Activated T-cell treated with anti-CD3 and anti-CD28 coated beads, Interleukin-2, amount 50 U/mL, for 4 hours (primary cell): Measurements from ENCODE around the gene HP. TPM values are rescaled to one million over a fixed set of nuclear protein-coding genes. Genes with fewer than 3 reads are reported as not detected.

Source experiments
- ATAC-seq, 2 donors: fragments of 200-7000 bp; cut with Tn5 transposase; one replicate each; pipeline ENCODE4 v1.10.0; 2021
- DNase-seq: peaks from one replicate; pipeline ENCODE4 v3.0.0-alpha.2; 2020
- H3K27me3 Mint-ChIP-seq: one replicate; pipeline ENCODE4 v1.8.0; 2021; ENCODE audit warnings: low read depth, mixed read lengths
- H3K36me3 Mint-ChIP-seq: one replicate; pipeline ENCODE4 v1.8.0; 2022; ENCODE audit warnings: mixed read lengths; ENCODE audit not compliant: insufficient read depth
- H3K4me1 Mint-ChIP-seq: one replicate; pipeline ENCODE4 v1.8.0; 2021; ENCODE audit warnings: low read depth, mixed read lengths
- H3K4me3 Mint-ChIP-seq: one replicate; pipeline ENCODE4 v1.8.0; 2021; ENCODE audit warnings: mild to moderate bottlenecking, moderate library complexity, mixed read lengths
- H3K9me3 Mint-ChIP-seq: one replicate; pipeline ENCODE4 v1.8.0; 2021; ENCODE audit warnings: mixed read lengths
- total RNA-seq, 3 donors: library from RNA; stranded (reverse); gene quantifications; one replicate each; pipeline ENCODE4 v1.2.1, GENCODE V29; 2021

The HP gene
- total RNA-seq, 3 donors from 2014 or later = 8.2 to 11.8 (median 11.4) TPM

GRCh38 chr16:72091217-72091616 lies 36.9 kb downstream of the HP start:
- Mint-ChIP-seq H3K4me3 (peak overlapping the region; percentile 100), H3K4me1 (peaks cover 42% of the 10 kb centered on the region), H3K9me3 (no peaks in the 10 kb centered on the region), H3K36me3 (peaks cover 36% of the 10 kb centered on the region), H3K27me3 (no peaks in the 10 kb centered on the region)
- no peak for DNase-seq
- ATAC-seq = no peak

- peaks cover 47% of the 10 kb centered on the region for H3K4me1 Mint-ChIP-seq
- ATAC-seq = peak; percentile 12 to 18
These were observed 38.6 kb downstream of the HP start for GRCh38 chr16:72092832-72093447.

GRCh38 chr16:72093448-72094265 lies 39.4 kb downstream of the HP start, which contains the start of the genes DHX38 and TXNL4B:
Gene DHX38 (plus strand): TSS chr16:72093847. CDS start chr16:72096158, 2,311 bp downstream.
Gene TXNL4B (minus strand): TSS chr16:72093620. CDS start chr16:72090749, 2,871 bp downstream.
- peaks cover 47% of the 10 kb centered on the region for H3K4me1 Mint-ChIP-seq
- H3K27me3 Mint-ChIP-seq = no peaks in the 10 kb centered on the region
- peaks cover 43% of the 10 kb centered on the region for H3K36me3 Mint-ChIP-seq
- ATAC-seq (peak; percentile 97 to 98), DNase-seq (peak; percentile 83)
- H3K4me3 Mint-ChIP-seq = peak within 1 kb of the TSS; percentile 100
- no peaks in the 10 kb centered on the region for H3K9me3 Mint-ChIP-seq

More at GRCh38 chr16:72092832-72093447, 38.6 kb downstream of the HP start:
- DNase-seq = no peak
- peaks cover 46% of the 10 kb centered on the region for H3K36me3 Mint-ChIP-seq
- H3K27me3 Mint-ChIP-seq = no peaks in the 10 kb centered on the region
- peak overlapping the region; percentile 100 for H3K4me3 Mint-ChIP-seq
- H3K9me3 Mint-ChIP-seq = no peaks in the 10 kb centered on the region

- ATAC-seq (peak; percentile 29 to 32), DNase-seq (peak; percentile 42)
- H3K9me3 Mint-ChIP-seq = no peaks in the 10 kb centered on the region
- peak overlapping the region; percentile 100 for H3K4me3 Mint-ChIP-seq
- peaks cover 39% of the 10 kb centered on the region for H3K36me3 Mint-ChIP-seq
- peaks cover 47% of the 10 kb centered on the region for H3K4me1 Mint-ChIP-seq
- H3K27me3 Mint-ChIP-seq = no peaks in the 10 kb centered on the region
These were observed 39.9 kb downstream of the HP start for GRCh38 chr16:72094266-72094610.

- ATAC-seq (no peak), DNase-seq (no peak)
- Mint-ChIP-seq H3K9me3 (no peaks in the 10 kb centered on the region), H3K27me3 (no peaks in the 10 kb centered on the region), H3K4me3 (no peak overlapping the region), H3K36me3 (peaks cover 58% of the 10 kb centered on the region), H3K4me1 (peaks cover 25% of the 10 kb centered on the region)
These were observed 44.6 kb downstream of the HP start for GRCh38 chr16:72098936-72099335.

GRCh38 chr16:72099377-72099818 lies 45.1 kb downstream of the HP start:
- Mint-ChIP-seq H3K9me3 (no peaks in the 10 kb centered on the region), H3K36me3 (peaks cover 63% of the 10 kb centered on the region), H3K27me3 (no peaks in the 10 kb centered on the region), H3K4me1 (peaks cover 21% of the 10 kb centered on the region), H3K4me3 (no peak overlapping the region)
- peak; percentile 89 to 91 for ATAC-seq
- no peak for DNase-seq

- Mint-ChIP-seq H3K4me1 (peaks cover 6% of the 10 kb centered on the region), H3K27me3 (no peaks in the 10 kb centered on the region), H3K36me3 (peaks cover 70% of the 10 kb centered on the region), H3K4me3 (no peak overlapping the region), H3K9me3 (no peaks in the 10 kb centered on the region)
- ATAC-seq (no peak), DNase-seq (no peak)
These were observed 46.9 kb downstream of the HP start for GRCh38 chr16:72101195-72101594.

GRCh38 chr16:72104905-72105304 lies 50.6 kb downstream of the HP start:
- Mint-ChIP-seq H3K36me3 (peaks cover 74% of the 10 kb centered on the region), H3K4me1 (no peaks in the 10 kb centered on the region), H3K4me3 (no peak overlapping the region), H3K27me3 (no peaks in the 10 kb centered on the region), H3K9me3 (no peaks in the 10 kb centered on the region)
- no peak for DNase-seq
- no peak for ATAC-seq

GRCh38 chr16:72105978-72106377 lies 51.7 kb downstream of the HP start:
- H3K4me1 Mint-ChIP-seq = no peaks in the 10 kb centered on the region
- no peak overlapping the region for H3K4me3 Mint-ChIP-seq
- H3K27me3 Mint-ChIP-seq = no peaks in the 10 kb centered on the region
- DNase-seq (no peak), ATAC-seq (no peak)
- no peaks in the 10 kb centered on the region for H3K9me3 Mint-ChIP-seq
- peaks cover 77% of the 10 kb centered on the region for H3K36me3 Mint-ChIP-seq

- H3K9me3 Mint-ChIP-seq = no peaks in the 10 kb centered on the region
- no peaks in the 10 kb centered on the region for H3K27me3 Mint-ChIP-seq
- DNase-seq (no peak), ATAC-seq (no peak)
- H3K4me1 Mint-ChIP-seq = no peaks in the 10 kb centered on the region
- H3K4me3 Mint-ChIP-seq = no peak overlapping the region
- H3K36me3 Mint-ChIP-seq = peaks cover 80% of the 10 kb centered on the region
These were observed 53.1 kb downstream of the HP start for GRCh38 chr16:72107371-72107770.

- no peaks in the 10 kb centered on the region for H3K9me3 Mint-ChIP-seq
- no peaks in the 10 kb centered on the region for H3K4me1 Mint-ChIP-seq
- no peak overlapping the region for H3K4me3 Mint-ChIP-seq
- ATAC-seq = no peak
- no peaks in the 10 kb centered on the region for H3K27me3 Mint-ChIP-seq
- peaks cover 78% of the 10 kb centered on the region for H3K36me3 Mint-ChIP-seq
- no peak for DNase-seq
These were observed 54.2 kb downstream of the HP start for GRCh38 chr16:72108353-72109102.

GRCh38 chr16:72109300-72109699 lies 55.0 kb downstream of the HP start:
- H3K4me3 Mint-ChIP-seq = no peak overlapping the region
- peaks cover 70% of the 10 kb centered on the region for H3K36me3 Mint-ChIP-seq
- H3K9me3 Mint-ChIP-seq = no peaks in the 10 kb centered on the region
- no peak for DNase-seq
- H3K27me3 Mint-ChIP-seq = no peaks in the 10 kb centered on the region
- no peak for ATAC-seq
- H3K4me1 Mint-ChIP-seq = no peaks in the 10 kb centered on the region

- no peaks in the 10 kb centered on the region for H3K4me1 Mint-ChIP-seq
- DNase-seq (no peak), ATAC-seq (no peak)
- no peak overlapping the region for H3K4me3 Mint-ChIP-seq
- H3K9me3 Mint-ChIP-seq = no peaks in the 10 kb centered on the region
- peaks cover 69% of the 10 kb centered on the region for H3K36me3 Mint-ChIP-seq
- no peaks in the 10 kb centered on the region for H3K27me3 Mint-ChIP-seq
These were observed 55.7 kb downstream of the HP start for GRCh38 chr16:72109966-72110530.
